Stomach (tissue), 9 donors: Measurements from ENCODE around the gene TBK1. TPM values are rescaled to one million over a fixed set of nuclear protein-coding genes. Genes with fewer than 3 reads are reported as not detected.

Experiments used
- DNase-seq, 2 donors: peaks; one replicate each; pipeline versions ENCODE4 v3.0.0 to v3.0.0-alpha.2; 2013 to 2019
- H3K27ac ChIP-seq, 5 donors: fragments of 200-600 bp in 4 of 5; sonication (generic) in 4 of 5; one replicate each; pipeline ENCODE4 v1.5.1; 2013 to 2019; ENCODE audit warnings: mild to moderate bottlenecking in 1 of 5, moderate library complexity in 1 of 5
- H3K27me3 ChIP-seq, 3 donors: fragments of 200-600 bp; sonication (generic); one replicate each; pipeline ENCODE4 v1.5.1; 2017 to 2019; ENCODE audit warnings: mixed run types in 1 of 3
- H3K36me3 ChIP-seq, 4 donors: fragments of 200-600 bp; sonication (generic); 1 replicate in 3 of 4; 2 replicates in 1 of 4; pipeline ENCODE4 v1.5.1; 2016 to 2019
- H3K4me1 ChIP-seq, 4 donors: fragments of 200-600 bp; sonication (generic); one replicate each; pipeline ENCODE4 v1.5.1; 2016 to 2019
- H3K4me3 ChIP-seq, 4 donors: fragments of 200-600 bp; sonication (generic) in 3 of 4; one replicate each; pipeline ENCODE4 v1.5.1; 2016 to 2019; ENCODE audit warnings: mild to moderate bottlenecking in 1 of 4
- H3K9me3 ChIP-seq, 4 donors: fragments of 200-600 bp; sonication (generic); one replicate each; pipeline ENCODE4 v1.5.1; 2016 to 2019
- EP300 ChIP-seq: sonication (generic); formaldehyde crosslinking; IDR thresholded peaks from one replicate; pipeline ENCODE4 v1.6.1; 2017; ENCODE audit warnings: antibody characterized with exemption
- POLR2A ChIP-seq, 4 donors: fragments of 450-650 bp; IDR thresholded peaks; one replicate each; pipeline ENCODE4 v1.6.1; 2016; ENCODE audit warnings: antibody characterized with exemption in 4 of 4, control low read depth in 2 of 4, mild to moderate bottlenecking in 1 of 4, moderate library complexity in 1 of 4
- POLR2AphosphoS5 ChIP-seq, 3 donors: sonication (generic); formaldehyde crosslinking; IDR thresholded peaks; one replicate each; pipeline ENCODE4 v1.6.1; 2016; ENCODE audit warnings: antibody characterized with exemption in 3 of 3
- WGBS, 5 donors: extraction: QIAGEN DNeasy Blood & Tissue Kit in 3 of 5; methylation state at CpG; one replicate each; pipeline versions ENCODE4 v1.1.5 to v1.1.7; 2013 to 2018; 5-methylcytosine and 5-hydroxymethylcytosine counted together
- intact Hi-C: fragments of 100-400 bp; cut with DNase I; formaldehyde crosslinking; loops from one replicate; pipeline ENCODE4 v1.15.1; 2023; ENCODE audit warnings: low total_unique reads
- polyA plus RNA-seq, 3 donors: library from polyadenylated mRNA; stranded (reverse); fragments of 200-250 nt; gene quantifications; one replicate each; pipeline ENCODE4 v1.2.3, GENCODE V29; 2013
- total RNA-seq, 5 donors: library from RNA; depleted of rRNA; stranded (reverse); fragments of >200 nt; gene quantifications; one replicate each; pipeline versions ENCODE4 v1.1.0 to v1.2.3, GENCODE V29; 2014 to 2016
- TF ChIP-seq, protein P1 (sequence below), 7 experiments: fragments of 450-650 bp in 4 of 7; fragments of 200-600 bp in 3 of 7; sonication (generic) in 3 of 7; IDR thresholded peaks; one replicate each; pipeline ENCODE4 v1.5.1; 2016 to 2019; ENCODE audit warnings: antibody characterized with exemption in 7 of 7, control low read depth in 2 of 7, mild to moderate bottlenecking in 1 of 7
- donor health status: healthy with polysubstance abuse.
- donor health status: Bipolar disorder and iron deficiency.
- donor health status: healthy.

Gene TBK1
- total and polyA plus RNA-seq, 8 donors, result 1.4 to 45.5 (median 12.4) TPM

DNA sequence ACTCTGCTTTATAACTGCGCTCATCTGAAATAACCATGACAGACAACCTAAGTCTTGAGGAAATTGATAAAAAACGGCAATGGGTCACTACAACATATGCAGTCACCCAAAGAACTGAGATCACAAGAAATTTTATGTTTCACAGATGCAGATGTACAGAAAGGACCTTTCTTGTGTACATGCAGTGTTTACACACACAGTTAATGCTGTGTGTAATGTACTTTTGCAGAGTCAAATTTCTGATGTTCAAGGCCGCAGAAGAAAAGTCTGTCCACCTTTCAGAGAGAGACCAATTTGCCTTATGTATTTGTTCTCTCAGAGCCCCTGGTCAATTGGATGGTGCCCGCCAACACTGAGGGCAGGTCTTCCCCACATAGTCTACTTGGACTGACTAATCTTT lies 23.0 kb upstream of the TBK1 start:
- no peak overlapping the region for H3K27ac ChIP-seq
- peaks cover 70 to 100% (median 100%) of the 10 kb centered on the region in 4 donors for H3K36me3 ChIP-seq
- WGBS, 5 donors, result 72 to 92% (median 83%) methylated on average over 4 of the region's 4 CpGs
- H3K9me3 ChIP-seq, result no peaks in the 10 kb centered on the region
- H3K27me3 ChIP-seq, result no peaks in the 10 kb centered on the region
- no peak for DNase-seq
- TF ChIP-seq POLR2AphosphoS5 (IDR thresholded peaks at IDR 0.05), result no peak
- no peak for TF ChIP-seq EP300
- TF ChIP-seq, protein P1, sequence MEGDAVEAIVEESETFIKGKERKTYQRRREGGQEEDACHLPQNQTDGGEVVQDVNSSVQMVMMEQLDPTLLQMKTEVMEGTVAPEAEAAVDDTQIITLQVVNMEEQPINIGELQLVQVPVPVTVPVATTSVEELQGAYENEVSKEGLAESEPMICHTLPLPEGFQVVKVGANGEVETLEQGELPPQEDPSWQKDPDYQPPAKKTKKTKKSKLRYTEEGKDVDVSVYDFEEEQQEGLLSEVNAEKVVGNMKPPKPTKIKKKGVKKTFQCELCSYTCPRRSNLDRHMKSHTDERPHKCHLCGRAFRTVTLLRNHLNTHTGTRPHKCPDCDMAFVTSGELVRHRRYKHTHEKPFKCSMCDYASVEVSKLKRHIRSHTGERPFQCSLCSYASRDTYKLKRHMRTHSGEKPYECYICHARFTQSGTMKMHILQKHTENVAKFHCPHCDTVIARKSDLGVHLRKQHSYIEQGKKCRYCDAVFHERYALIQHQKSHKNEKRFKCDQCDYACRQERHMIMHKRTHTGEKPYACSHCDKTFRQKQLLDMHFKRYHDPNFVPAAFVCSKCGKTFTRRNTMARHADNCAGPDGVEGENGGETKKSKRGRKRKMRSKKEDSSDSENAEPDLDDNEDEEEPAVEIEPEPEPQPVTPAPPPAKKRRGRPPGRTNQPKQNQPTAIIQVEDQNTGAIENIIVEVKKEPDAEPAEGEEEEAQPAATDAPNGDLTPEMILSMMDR (IDR thresholded peaks at IDR 0.05), result no peak
- no peak for TF ChIP-seq POLR2A (IDR thresholded peaks at IDR 0.05)
- peaks cover 0 to 16% (median 3%) of the 10 kb centered on the region in 4 donors for H3K4me1 ChIP-seq
- intact Hi-C loops, result no loop called here
- no peak overlapping the region for H3K4me3 ChIP-seq

DNA sequence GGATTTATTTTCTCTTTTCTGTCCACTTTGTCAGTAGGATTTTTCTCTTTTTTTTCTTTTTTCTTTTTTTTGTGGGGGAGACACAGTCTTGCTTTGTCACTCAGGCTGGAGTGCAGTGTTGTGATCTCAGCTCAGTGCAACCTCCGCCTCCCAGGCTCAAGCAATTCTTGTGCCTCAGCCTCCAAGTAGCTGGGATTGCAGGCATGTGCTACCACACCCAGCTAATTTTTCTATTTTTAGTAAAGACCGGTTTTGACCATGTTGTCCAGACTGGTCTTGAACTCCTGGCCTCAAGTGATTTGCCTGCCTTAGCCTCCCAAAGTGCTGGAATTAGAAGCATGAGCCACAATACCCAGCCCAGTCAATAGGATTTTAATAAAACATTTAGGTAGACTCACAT lies 21.0 kb upstream of the TBK1 start:
- Histone ChIP-seq H3K9me3 (no peaks in the 10 kb centered on the region), H3K4me1 (peaks cover 0 to 16% (median 3%) of the 10 kb centered on the region in 4 donors), H3K27ac (no peak overlapping the region), H3K36me3 (peaks cover 63 to 100% (median 100%) of the 10 kb centered on the region in 4 donors), H3K4me3 (no peak overlapping the region), H3K27me3 (no peaks in the 10 kb centered on the region)
- 68 to 88% (median 72%) methylated on average over 2 of the region's 2 CpGs for WGBS, 5 donors
- no peak for DNase-seq
- intact Hi-C loops, result no loop called here
- TF ChIP-seq, protein P1 (IDR thresholded peaks at IDR 0.05), result no peak
- TF ChIP-seq EP300 (no peak), POLR2A (IDR thresholded peaks at IDR 0.05) (no peak)

DNA sequence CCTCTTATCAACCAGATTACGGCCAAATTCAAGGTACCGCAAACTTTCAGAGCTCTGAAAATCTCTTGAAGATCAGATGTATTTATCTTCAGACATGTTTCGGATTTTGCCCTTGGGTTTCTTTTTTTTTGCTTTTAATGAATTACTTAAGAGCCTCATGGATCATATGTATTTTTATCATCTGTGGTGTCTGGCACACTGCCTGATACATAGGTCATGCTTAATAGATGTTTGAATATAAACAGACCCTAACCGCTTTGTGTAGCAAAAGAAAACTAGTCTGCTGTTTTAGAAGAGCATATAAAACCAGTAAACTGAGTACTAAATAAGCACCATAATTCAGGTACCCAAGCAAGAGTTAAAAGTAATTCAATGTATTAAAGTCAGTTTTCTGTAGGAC lies 20.1 kb upstream of the TBK1 start:
- intact Hi-C loops, result no loop called here
- H3K4me3 ChIP-seq, result no peak overlapping the region
- TF ChIP-seq POLR2A (IDR thresholded peaks at IDR 0.05), result no peak
- no peak for TF ChIP-seq EP300
- no peak for TF ChIP-seq POLR2AphosphoS5 (IDR thresholded peaks at IDR 0.05)
- TF ChIP-seq, protein P1 (IDR thresholded peaks at IDR 0.05), result no peak
- H3K4me1 ChIP-seq, result peaks cover 0 to 16% (median 3%) of the 10 kb centered on the region in 4 donors
- H3K27ac ChIP-seq, result no peak overlapping the region
- DNase-seq, result no peak
- 43 to 79% (median 55%) methylated on average over 4 of the region's 4 CpGs for WGBS, 5 donors
- H3K9me3 ChIP-seq, result no peaks in the 10 kb centered on the region
- H3K27me3 ChIP-seq, result no peaks in the 10 kb centered on the region
- peaks cover 62 to 100% (median 100%) of the 10 kb centered on the region in 4 donors for H3K36me3 ChIP-seq

DNA sequence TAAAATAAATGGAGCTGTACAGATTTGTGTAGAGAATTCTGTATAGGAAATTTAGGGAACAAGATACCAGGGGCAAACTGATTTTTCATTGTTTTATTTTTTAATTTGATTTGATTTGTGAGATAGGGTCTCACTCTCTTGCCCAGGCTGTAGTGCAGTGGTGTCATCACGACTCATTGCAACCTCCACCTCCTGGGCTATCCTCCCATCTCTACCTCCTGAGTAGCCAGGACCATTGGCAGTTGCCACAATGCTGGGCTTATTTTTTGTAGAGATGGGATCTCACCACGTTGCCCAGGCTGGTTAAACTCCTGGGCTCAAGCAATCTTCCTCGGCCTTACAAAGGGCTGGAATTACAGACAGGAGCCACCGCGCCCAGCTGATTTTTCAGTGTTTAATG lies 18.0 kb upstream of the TBK1 start:
- H3K27me3 ChIP-seq, result no peaks in the 10 kb centered on the region

More for the DNA sequence above, 18.0 kb upstream of the TBK1 start:
- Histone ChIP-seq H3K4me3 (no peak overlapping the region), H3K27ac (no peak overlapping the region), H3K9me3 (no peaks in the 10 kb centered on the region), H3K36me3 (peaks cover 55 to 100% (median 100%) of the 10 kb centered on the region in 4 donors), H3K4me1 (peaks cover 0 to 5% (median 0%) of the 10 kb centered on the region in 4 donors)
- WGBS, 5 donors, result 87 to 95% (median 92%) methylated on average over 5 of the region's 5 CpGs
- DNase-seq, result no peak
- intact Hi-C loops, result no loop called here
- TF ChIP-seq, protein P1 (IDR thresholded peaks at IDR 0.05), result no peak
- TF ChIP-seq POLR2AphosphoS5 (IDR thresholded peaks at IDR 0.05) (no peak), EP300 (no peak), POLR2A (IDR thresholded peaks at IDR 0.05) (no peak)
